Tibial nerve (tissue), 4 donors: ENCODE measurements around the gene GALNT11.

Experiments used
- CTCF ChIP-seq, 5 experiments: fragments of 200-600 bp in 3 of 5; fragments of 450-650 bp in 2 of 5; sonication (generic) in 3 of 5; IDR thresholded peaks; one replicate each; pipeline ENCODE4 v1.5.1; 2016 to 2019; ENCODE audit warnings: antibody characterized with exemption in 5 of 5, mild to moderate bottlenecking in 3 of 5, moderate library complexity in 2 of 5
- EP300 ChIP-seq, 2 donors: sonication (generic); formaldehyde crosslinking; IDR thresholded peaks; one replicate each; pipeline ENCODE4 v1.6.1; 2017; ENCODE audit warnings: antibody characterized with exemption in 2 of 2, mild to moderate bottlenecking in 1 of 2
- POLR2A ChIP-seq, 2 donors: fragments of 450-650 bp; IDR thresholded peaks; one replicate each; pipeline ENCODE4 v1.6.1; 2017; ENCODE audit warnings: antibody characterized with exemption in 2 of 2, mild to moderate bottlenecking in 2 of 2, moderate library complexity in 2 of 2

GRCh38 chr7:152115021-152115718 lies 89.7 kb downstream of the GALNT11 start:
- no peak for TF ChIP-seq CTCF (IDR thresholded peaks at IDR 0.05)
- TF ChIP-seq POLR2A (IDR thresholded peaks at IDR 0.05) = no peak
- no peak for TF ChIP-seq EP300 (IDR thresholded peaks at IDR 0.05)
